ENCODE data around the gene PIP5K1C. TPM values are rescaled to one million over a fixed set of nuclear protein-coding genes. Genes with fewer than 3 reads are reported as not detected.
"Not testable (repeated sequence)": the region's sequence is repeated elsewhere in the genome, so short reads cannot be mapped to it uniquely, and the experiment has no call there.

The PIP5K1C gene
- total RNA-seq, 4 donors from 2014 or later, result 73.2 to 180 (median 99.9) TPM

DNA sequence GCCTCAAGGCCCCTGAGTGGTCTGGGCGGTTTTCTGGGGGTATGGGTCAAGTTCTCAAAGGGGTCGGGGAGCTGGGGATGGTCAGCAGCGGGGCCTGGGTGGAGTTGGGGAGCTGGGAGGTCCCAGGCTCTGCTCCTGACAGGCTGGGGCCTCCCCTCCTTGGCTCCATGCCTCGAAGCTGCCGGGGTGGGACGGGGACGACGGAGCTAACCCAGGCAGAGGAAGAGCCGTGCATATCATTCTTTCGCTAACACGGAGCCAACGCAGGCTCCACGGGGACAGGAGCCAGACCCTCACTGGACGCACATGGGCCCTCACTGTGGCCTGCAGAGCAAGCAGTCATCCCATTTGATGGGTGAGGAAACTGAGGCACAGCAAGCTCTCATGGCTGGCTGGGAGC lies 47.8 kb downstream of the PIP5K1C start:
- H3K4me3 ChIP-seq, result no peak overlapping the region
- H3K9me3 ChIP-seq, result no peaks in the 10 kb centered on the region
- H3K36me3 ChIP-seq, result peaks cover 59 to 90% (median 85%) of the 10 kb centered on the region in 4 donors
- no peaks in the 10 kb centered on the region for H3K27me3 ChIP-seq
- intact Hi-C loops (cut with DNase I), result no loop called here
- H3K4me1 ChIP-seq, result peaks cover 0 to 8% (median 0%) of the 10 kb centered on the region in 4 donors
- H3K27ac ChIP-seq (replicated peaks in 1 of 4), result no peak overlapping the region
- WGBS, result 81% methylated on average over 5 of the region's 14 CpGs
- no peak for DNase-seq (ENCODE audit: extremely low spot score)
- TF ChIP-seq EP300 (IDR thresholded peaks at IDR 0.05), result no peak
- no peak for TF ChIP-seq POLR2A (IDR thresholded peaks at IDR 0.05; ENCODE audit: low read depth)
- TF ChIP-seq, protein P1, sequence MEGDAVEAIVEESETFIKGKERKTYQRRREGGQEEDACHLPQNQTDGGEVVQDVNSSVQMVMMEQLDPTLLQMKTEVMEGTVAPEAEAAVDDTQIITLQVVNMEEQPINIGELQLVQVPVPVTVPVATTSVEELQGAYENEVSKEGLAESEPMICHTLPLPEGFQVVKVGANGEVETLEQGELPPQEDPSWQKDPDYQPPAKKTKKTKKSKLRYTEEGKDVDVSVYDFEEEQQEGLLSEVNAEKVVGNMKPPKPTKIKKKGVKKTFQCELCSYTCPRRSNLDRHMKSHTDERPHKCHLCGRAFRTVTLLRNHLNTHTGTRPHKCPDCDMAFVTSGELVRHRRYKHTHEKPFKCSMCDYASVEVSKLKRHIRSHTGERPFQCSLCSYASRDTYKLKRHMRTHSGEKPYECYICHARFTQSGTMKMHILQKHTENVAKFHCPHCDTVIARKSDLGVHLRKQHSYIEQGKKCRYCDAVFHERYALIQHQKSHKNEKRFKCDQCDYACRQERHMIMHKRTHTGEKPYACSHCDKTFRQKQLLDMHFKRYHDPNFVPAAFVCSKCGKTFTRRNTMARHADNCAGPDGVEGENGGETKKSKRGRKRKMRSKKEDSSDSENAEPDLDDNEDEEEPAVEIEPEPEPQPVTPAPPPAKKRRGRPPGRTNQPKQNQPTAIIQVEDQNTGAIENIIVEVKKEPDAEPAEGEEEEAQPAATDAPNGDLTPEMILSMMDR (IDR thresholded peaks at IDR 0.05), result no peak
- no peak for TF ChIP-seq POLR2AphosphoS5 (IDR thresholded peaks at IDR 0.05)

DNA sequence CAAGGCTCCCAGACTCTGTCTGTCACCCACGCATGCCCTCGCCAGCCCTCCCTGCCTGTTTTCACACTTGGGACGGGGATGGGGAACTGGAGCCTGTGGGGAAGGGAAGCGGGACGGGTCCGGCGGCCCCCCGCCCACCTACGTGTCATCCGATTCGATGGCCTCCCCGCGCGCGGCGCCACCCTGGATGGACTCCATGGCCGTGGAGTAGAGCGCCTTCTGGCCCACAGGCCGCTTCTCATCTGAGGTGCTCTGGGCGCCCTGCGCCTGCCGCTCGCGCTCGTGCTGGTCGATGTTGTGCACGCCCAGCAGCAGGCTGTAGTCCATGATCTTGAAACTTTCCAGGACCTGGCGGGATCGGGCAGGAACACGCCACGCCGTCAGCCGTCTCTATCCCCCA lies 48.6 kb downstream of the PIP5K1C start:
- Histone ChIP-seq H3K27me3 (no peaks in the 10 kb centered on the region), H3K4me1 (peaks cover 0 to 8% (median 0%) of the 10 kb centered on the region in 4 donors), H3K4me3 (no peak overlapping the region), H3K9me3 (no peaks in the 10 kb centered on the region), H3K36me3 (peaks cover 57 to 90% (median 84%) of the 10 kb centered on the region in 4 donors), H3K27ac (replicated peaks in 1 of 4) (no peak overlapping the region)
- no peak for DNase-seq (ENCODE audit: extremely low spot score)
- WGBS, result 94% methylated on average over 32 of the region's 33 CpGs
- intact Hi-C loops (cut with DNase I), result no loop called here
- TF ChIP-seq, protein P1 (IDR thresholded peaks at IDR 0.05), result no peak
- TF ChIP-seq POLR2AphosphoS5 (IDR thresholded peaks at IDR 0.05) (no peak), POLR2A (IDR thresholded peaks at IDR 0.05; ENCODE audit: low read depth) (no peak), EP300 (IDR thresholded peaks at IDR 0.05) (no peak)

DNA sequence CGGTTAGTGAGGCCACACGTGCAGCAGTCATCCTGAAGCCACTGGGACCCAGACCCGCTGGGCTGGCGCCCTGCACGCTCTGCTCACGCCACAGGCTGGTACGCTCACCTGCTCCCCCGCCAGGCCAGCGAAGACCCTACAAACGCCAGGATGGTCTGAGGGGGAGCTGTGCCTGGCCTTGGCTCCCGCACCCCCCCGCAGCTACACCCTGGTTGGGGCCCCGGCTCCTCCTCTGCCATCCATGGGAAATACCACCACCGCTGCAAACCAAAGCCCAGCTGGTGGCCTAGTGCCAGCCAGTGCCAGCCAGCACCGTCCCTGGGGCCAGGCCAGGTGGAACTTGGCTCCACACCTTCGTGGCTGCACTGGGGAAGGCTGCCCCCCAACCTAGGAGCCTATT lies 50.4 kb downstream of the PIP5K1C start:
- TF ChIP-seq, protein P1 (IDR thresholded peaks at IDR 0.05), result no peak
- TF ChIP-seq POLR2A (IDR thresholded peaks at IDR 0.05; ENCODE audit: low read depth), result no peak
- no peak for DNase-seq (ENCODE audit: extremely low spot score)
- Histone ChIP-seq H3K9me3 (no peaks in the 10 kb centered on the region), H3K4me3 (no peak overlapping the region), H3K27ac (replicated peaks in 1 of 4) (peak overlapping the region in 1 of 4 donors; percentile 31), H3K36me3 (peaks cover 61 to 91% (median 87%) of the 10 kb centered on the region in 4 donors), H3K27me3 (no peaks in the 10 kb centered on the region), H3K4me1 (peaks cover 0 to 16% (median 10%) of the 10 kb centered on the region in 4 donors)
- intact Hi-C loops (cut with DNase I), result no loop called here
- 90% methylated on average over 7 of the region's 16 CpGs for WGBS

DNA sequence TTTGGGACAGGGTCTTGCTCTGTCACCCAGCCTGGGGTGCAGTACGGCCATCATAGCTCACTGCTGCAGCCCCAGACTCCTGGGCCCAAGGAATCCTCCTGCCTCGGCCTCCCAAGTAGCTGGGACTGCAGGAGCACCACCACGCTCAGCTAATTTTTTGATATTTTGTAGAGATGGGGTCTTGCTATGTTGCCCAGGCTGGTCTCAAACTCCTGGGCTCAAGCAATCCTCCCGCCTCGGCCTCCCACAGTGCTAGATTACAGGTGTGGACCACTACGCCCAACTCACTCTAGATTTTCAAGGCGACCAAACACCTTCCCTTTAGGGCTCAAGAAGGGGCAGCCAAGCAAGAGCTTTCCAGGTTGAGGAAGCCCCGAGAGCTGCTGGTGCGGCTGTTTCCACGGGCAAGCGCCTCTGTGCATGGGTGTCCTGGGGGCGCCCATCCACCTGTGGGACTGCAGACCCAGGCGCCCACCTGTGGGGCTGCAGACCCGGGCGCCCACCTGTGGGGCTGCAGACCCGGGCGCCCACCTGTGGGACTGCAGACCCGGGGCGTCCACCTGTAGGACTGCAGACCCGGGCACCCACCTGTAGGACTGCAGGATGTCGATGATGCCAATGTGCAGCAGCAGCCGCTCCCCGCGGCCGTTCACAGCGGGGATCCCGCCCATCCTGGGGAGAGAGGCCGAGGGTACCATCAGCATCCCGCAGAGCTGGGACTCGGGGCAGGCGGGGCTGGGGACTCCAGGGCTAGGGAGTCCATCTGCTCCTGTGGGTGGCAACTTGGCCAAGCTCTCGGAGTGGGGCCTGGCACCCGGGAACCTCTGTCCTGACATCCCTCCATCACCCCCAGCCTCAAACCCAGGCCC lies 52.0 kb downstream of the PIP5K1C start:
- peaks cover 60 to 92% (median 90%) of the 10 kb centered on the region in 4 donors for H3K36me3 ChIP-seq
- H3K9me3 ChIP-seq, result no peaks in the 10 kb centered on the region
- peaks cover 0 to 21% (median 17%) of the 10 kb centered on the region in 4 donors for H3K4me1 ChIP-seq
- TF ChIP-seq EP300 (IDR thresholded peaks at IDR 0.05) (no peak), POLR2AphosphoS5 (IDR thresholded peaks at IDR 0.05) (no peak), POLR2A (IDR thresholded peaks at IDR 0.05; ENCODE audit: low read depth) (no peak)
- TF ChIP-seq, protein P1 (IDR thresholded peaks at IDR 0.05), result no peak
- H3K27me3 ChIP-seq, result no peaks in the 10 kb centered on the region
- no peak overlapping the region for H3K27ac ChIP-seq (replicated peaks in 1 of 4)
- 93% methylated on average over 12 of the region's 33 CpGs for WGBS
- H3K4me3 ChIP-seq, result no peak overlapping the region
- DNase-seq (ENCODE audit: extremely low spot score), result no peak
- intact Hi-C loops (cut with DNase I), result no loop called here

DNA sequence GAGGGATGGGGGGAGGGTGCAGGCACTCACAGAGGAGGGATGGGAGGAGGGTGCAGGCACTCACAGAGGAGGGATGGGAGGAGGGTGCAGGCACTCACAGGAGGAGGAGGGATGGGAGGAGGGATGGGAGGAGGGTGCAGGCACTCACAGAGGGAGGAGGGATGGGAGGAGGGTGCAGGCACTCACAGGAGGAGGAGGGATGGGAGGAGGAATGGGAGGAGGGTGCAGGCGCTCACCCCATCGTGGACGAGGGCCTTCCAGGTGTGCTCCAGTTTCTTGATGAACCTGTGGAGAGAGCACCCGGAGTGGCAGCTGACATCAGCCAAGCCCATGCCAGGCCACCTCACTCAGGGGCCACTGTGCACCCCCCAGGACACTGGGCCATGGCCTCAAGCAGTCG lies 53.2 kb downstream of the PIP5K1C start:
- Histone ChIP-seq H3K36me3 (peaks cover 58 to 92% (median 90%) of the 10 kb centered on the region in 4 donors), H3K4me1 (peaks cover 0 to 21% (median 17%) of the 10 kb centered on the region in 4 donors)
- intact Hi-C loops (cut with DNase I); H3K27ac ChIP-seq (replicated peaks in 1 of 4); H3K27me3 ChIP-seq; H3K4me3 ChIP-seq; DNase-seq (ENCODE audit: extremely low spot score); H3K9me3 ChIP-seq: not testable (repeated sequence)
- WGBS, result 81% methylated on average over 5 of the region's 5 CpGs
